Measurements from ENCODE around the gene SHROOM3.

SHROOM3 gene

DNA sequence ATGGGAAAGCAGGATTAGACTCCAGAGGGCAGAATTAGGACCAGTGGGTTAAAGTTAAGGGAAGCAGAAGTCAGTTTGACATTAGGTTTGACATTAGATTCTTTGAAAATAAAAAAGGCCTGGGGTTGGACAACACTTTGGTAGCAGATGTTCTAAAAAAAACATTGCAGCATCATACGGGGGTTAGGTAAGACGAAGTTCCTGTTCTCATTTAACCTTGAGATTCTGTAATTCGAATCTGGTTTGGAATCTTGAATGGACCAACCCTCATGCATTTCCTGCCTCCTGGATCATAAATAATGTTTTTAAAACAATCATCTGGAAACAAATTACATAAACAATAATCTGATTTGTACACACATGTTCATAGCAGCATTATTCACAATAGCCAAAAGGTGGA, 181.0 kb downstream of the SHROOM3 start:
- DNase-seq (ENCODE audit: low spot score), result no peak
- TF ChIP-seq, protein P1, sequence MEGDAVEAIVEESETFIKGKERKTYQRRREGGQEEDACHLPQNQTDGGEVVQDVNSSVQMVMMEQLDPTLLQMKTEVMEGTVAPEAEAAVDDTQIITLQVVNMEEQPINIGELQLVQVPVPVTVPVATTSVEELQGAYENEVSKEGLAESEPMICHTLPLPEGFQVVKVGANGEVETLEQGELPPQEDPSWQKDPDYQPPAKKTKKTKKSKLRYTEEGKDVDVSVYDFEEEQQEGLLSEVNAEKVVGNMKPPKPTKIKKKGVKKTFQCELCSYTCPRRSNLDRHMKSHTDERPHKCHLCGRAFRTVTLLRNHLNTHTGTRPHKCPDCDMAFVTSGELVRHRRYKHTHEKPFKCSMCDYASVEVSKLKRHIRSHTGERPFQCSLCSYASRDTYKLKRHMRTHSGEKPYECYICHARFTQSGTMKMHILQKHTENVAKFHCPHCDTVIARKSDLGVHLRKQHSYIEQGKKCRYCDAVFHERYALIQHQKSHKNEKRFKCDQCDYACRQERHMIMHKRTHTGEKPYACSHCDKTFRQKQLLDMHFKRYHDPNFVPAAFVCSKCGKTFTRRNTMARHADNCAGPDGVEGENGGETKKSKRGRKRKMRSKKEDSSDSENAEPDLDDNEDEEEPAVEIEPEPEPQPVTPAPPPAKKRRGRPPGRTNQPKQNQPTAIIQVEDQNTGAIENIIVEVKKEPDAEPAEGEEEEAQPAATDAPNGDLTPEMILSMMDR (IDR thresholded peaks at IDR 0.05; ENCODE audit: extremely low read depth, missing control alignments), result no peak

DNA sequence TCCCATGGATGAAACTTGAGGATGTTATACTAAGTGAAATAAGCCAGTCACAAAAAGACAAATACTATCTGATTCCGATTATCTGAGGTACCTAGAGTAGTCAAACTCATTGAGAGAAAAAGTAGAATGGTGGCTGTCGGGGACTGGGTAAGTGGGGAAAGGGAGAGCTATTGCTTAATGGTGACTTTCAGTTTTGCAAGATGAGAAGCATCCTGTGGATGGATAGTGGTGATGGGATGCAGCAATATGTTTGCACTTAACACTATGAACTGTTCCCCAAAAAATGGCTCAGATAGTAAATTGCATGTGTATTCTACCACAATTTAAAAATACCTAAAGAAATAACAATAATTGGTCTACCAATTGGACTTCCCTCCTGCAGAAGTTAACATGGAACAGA, 181.5 kb downstream of the SHROOM3 start:
- no peak for DNase-seq (ENCODE audit: low spot score)
- TF ChIP-seq, protein P1 (IDR thresholded peaks at IDR 0.05; ENCODE audit: extremely low read depth, missing control alignments), result no peak

DNA sequence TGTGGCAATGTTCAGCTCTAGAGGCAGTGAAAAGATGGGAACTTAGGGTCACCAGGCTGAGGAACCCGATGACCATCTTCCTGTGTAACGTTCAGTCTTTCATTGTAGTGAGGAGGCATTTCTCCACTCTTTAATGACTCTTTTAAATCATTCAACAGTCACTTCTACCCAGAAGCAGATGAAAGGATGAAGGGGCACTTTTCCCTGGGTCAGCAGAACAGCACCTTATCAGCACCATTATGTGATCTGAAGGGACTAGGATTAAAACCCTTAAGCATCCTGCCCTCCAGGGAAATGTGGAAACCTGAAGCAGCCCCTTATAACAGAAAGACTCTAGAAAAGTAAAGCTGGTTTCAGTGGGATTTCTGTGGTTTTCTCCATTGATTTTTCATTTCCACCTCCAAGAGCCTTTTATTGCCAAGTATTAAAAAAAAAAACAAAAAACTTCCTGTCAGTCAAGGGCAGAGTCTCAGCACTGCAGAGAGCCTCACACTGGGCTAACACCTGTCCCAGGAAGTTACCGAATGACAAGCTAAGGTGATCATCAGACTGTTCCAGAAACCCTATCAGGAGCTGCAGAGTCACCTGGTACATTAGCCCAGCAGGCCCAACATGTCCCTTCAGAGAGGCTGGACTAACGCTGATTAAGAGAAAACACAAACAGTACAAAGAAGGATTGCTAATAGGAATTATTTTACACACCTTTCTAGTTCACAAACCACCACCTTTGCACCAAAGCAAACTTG, 185.9 kb downstream of the SHROOM3 start:
- TF ChIP-seq, protein P1 (IDR thresholded peaks at IDR 0.05; ENCODE audit: extremely low read depth, missing control alignments), result no peak
- DNase-seq (ENCODE audit: low spot score), result no peak

DNA sequence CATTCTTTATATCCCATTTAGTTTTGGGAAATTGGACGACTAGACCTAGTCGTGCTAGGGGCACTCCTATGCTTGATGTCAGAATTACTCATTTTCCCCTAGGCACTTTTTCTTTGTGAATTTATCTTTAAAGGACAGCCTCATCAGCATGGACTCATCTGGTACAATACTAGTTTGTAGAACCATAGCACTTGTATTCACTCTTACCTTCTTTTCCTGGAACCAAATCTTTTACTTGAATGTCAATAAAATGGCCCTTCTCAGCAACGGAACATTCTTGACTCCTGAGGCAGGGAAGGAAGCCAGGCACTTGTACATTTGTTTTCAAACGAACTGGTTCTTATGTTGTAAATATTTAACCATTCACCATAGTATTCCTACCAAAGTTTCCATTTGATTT, 187.1 kb downstream of the SHROOM3 start:
- DNase-seq (ENCODE audit: low spot score), result no peak
- TF ChIP-seq, protein P1 (IDR thresholded peaks at IDR 0.05; ENCODE audit: extremely low read depth, missing control alignments), result no peak

DNA sequence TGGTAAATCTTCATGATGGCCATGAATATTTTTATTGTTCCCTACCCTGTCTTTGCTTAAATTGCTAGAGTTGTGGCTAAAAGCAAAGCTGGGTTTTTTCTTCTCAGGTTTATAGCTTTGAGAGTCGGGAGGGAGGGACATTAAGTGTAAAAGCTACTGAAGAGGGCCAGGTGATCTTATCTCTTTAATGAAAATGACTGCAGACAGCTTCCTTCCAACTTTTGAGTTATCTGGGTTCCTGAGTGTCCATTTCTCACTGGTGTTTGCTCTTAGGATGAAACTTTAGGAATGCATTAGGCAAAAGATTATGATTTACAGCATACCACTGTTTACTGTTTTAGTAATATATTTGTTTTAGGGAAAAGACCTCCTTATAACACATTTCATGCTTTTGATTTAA, 187.7 kb downstream of the SHROOM3 start:
- DNase-seq (ENCODE audit: low spot score), result no peak
- TF ChIP-seq, protein P1 (IDR thresholded peaks at IDR 0.05; ENCODE audit: extremely low read depth, missing control alignments), result no peak

DNA sequence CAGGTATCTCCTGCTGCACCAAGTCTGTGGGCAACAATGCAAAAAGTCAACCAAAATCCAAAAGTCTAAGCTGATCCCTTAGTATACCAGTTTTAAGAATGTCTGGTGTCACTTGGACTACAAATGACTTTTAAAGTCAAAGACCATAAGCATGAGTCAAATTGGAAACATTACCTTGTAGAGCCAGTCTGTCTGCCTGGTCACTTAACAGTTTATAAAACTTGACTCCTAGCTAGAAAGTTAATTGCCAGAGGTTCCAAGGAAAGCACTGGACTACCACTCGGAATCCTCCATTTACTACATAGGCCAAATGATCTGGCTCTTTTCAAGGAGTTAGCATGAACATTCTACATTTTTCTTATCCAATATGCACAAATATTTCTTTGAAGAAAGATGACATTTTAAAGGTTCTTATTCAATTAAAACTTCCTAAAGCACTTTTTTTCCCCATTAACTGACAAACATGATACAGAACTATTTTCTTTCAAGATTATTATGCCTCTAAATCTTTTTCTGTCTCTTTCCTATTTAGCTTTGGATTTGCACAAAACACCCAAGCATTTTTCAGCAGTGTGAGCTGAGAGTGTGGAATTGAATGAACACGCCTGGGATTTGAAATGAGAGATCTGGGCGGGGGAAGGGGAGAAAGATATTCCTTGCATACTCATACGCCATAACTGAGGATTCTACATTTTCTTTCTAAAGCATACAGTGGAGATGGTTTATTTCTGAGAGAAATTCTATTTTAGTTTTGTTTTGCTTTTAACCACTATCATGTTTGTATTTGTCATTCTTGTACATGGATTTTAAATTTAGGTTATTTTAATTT, 188.4 kb downstream of the SHROOM3 start:
- DNase-seq (ENCODE audit: low spot score), result no peak
- TF ChIP-seq, protein P1 (IDR thresholded peaks at IDR 0.05; ENCODE audit: extremely low read depth, missing control alignments), result no peak

DNA sequence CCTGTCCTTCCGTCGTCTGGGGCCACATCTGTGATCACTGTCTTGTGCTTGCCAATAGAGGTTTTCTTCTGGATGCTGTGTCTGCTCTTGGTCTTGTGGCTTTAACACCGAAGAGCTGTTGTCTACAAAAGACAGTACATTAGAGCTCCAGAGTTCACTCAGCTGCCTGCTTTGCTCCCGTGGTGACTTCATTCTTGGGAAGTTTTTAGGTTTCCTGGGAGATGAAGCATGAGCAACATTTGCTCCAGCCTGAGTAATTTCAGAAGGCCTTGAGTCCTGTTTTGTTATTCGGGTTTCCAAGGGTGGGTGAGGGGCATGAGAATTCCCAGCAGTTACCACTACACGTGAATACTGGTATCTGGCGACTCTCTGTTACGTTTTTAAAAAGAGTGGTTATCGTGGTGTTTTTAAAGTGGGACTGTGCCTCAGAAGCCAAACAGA, 189.2 kb downstream of the SHROOM3 start:
- TF ChIP-seq, protein P1 (IDR thresholded peaks at IDR 0.05; ENCODE audit: extremely low read depth, missing control alignments), result no peak
- DNase-seq (ENCODE audit: low spot score), result no peak
